Peyer's patch (tissue), 4 donors: Measurements from ENCODE around the gene DEGS1. TPM values are rescaled to one million over a fixed set of nuclear protein-coding genes. Genes with fewer than 3 reads are reported as not detected.

Experiments
- DNase-seq, 3 donors: peaks; one replicate each; pipeline ENCODE4 v3.0.0-alpha.2; 2017 to 2019
- H3K27ac ChIP-seq, 4 donors: fragments of 200-600 bp; sonication (generic); one replicate each; pipeline ENCODE4 v1.5.1; 2016 to 2019
- H3K27me3 ChIP-seq, 2 donors: fragments of 200-600 bp; sonication (generic); one replicate each; pipeline ENCODE4 v1.5.1; 2019
- H3K36me3 ChIP-seq, 3 donors: fragments of 200-600 bp; sonication (generic); one replicate each; pipeline ENCODE4 v1.5.1; 2016 to 2019
- H3K4me1 ChIP-seq, 4 donors: fragments of 200-600 bp; sonication (generic); one replicate each; pipeline ENCODE4 v1.5.1; 2016 to 2019
- H3K4me3 ChIP-seq, 4 donors: fragments of 200-600 bp; sonication (generic); 1 replicate in 3 of 4; 2 replicates in 1 of 4; pipeline ENCODE4 v1.5.1; 2016 to 2019; ENCODE audit warnings: mild to moderate bottlenecking in 1 of 4
- H3K9me3 ChIP-seq, 4 donors: fragments of 200-600 bp; sonication (generic); one replicate each; pipeline ENCODE4 v1.5.1; 2016 to 2019; ENCODE audit warnings: mild to moderate bottlenecking in 1 of 4
- CTCF ChIP-seq, 6 experiments: fragments of 450-650 bp in 4 of 6; fragments of 200-600 bp in 2 of 6; sonication (generic) in 1 of 6; IDR thresholded peaks; one replicate each; pipeline ENCODE4 v1.5.1; 2017 to 2019; ENCODE audit warnings: antibody characterized with exemption in 6 of 6, mild to moderate bottlenecking in 3 of 6, moderate library complexity in 1 of 6
- POLR2A ChIP-seq, 2 donors: fragments of 450-650 bp; IDR thresholded peaks; one replicate each; pipeline ENCODE4 v1.5.1; 2017; ENCODE audit warnings: antibody characterized with exemption in 2 of 2, mild to moderate bottlenecking in 2 of 2, moderate library complexity in 2 of 2
- total RNA-seq, 4 donors: library from RNA; depleted of rRNA; stranded (reverse); fragments of >200 nt; gene quantifications; one replicate each; pipeline ENCODE4 v1.1.0, GENCODE V29; 2016

Gene DEGS1
- total RNA-seq, 4 donors from 2014 or later, result 14.6 to 46.4 (median 20.0) TPM

GRCh38 chr1:224163311-224163710, 19.7 kb upstream of the DEGS1 start:
- Histone ChIP-seq H3K27me3 (no peaks in the 10 kb centered on the region), H3K4me1 (no peaks in the 10 kb centered on the region), H3K36me3 (peaks cover 0 to 37% (median 7%) of the 10 kb centered on the region in 3 donors), H3K4me3 (no peak overlapping the region), H3K9me3 (no peaks in the 10 kb centered on the region), H3K27ac (no peak overlapping the region)
- TF ChIP-seq POLR2A (IDR thresholded peaks at IDR 0.05) (no peak), CTCF (IDR thresholded peaks at IDR 0.05) (no peak)
- no peak for DNase-seq

GRCh38 chr1:224168859-224169380, 14.1 kb upstream of the DEGS1 start:
- no peaks in the 10 kb centered on the region for H3K27me3 ChIP-seq
- peak overlapping the region in 1 of 4 donors; percentile 48 for H3K27ac ChIP-seq
- H3K4me1 ChIP-seq, result peaks cover 0 to 12% (median 4%) of the 10 kb centered on the region in 4 donors
- H3K4me3 ChIP-seq, result no peak overlapping the region
- DNase-seq, result no peak
- TF ChIP-seq POLR2A (IDR thresholded peaks at IDR 0.05) (no peak), CTCF (IDR thresholded peaks at IDR 0.05) (no peak)
- H3K36me3 ChIP-seq, result no peaks in the 10 kb centered on the region
- no peaks in the 10 kb centered on the region for H3K9me3 ChIP-seq

- peaks cover 0 to 12% (median 4%) of the 10 kb centered on the region in 4 donors for H3K4me1 ChIP-seq
- no peak overlapping the region for H3K4me3 ChIP-seq
- no peak for TF ChIP-seq POLR2A (IDR thresholded peaks at IDR 0.05)
- TF ChIP-seq CTCF (IDR thresholded peaks at IDR 0.05), result no peak
- H3K27ac ChIP-seq, result no peak overlapping the region
- H3K36me3 ChIP-seq, result no peaks in the 10 kb centered on the region
- DNase-seq, result no peak
- H3K9me3 ChIP-seq, result no peaks in the 10 kb centered on the region
- H3K27me3 ChIP-seq, result no peaks in the 10 kb centered on the region
These were observed 13.2 kb upstream of the DEGS1 start for GRCh38 chr1:224169718-224170270.

- no peak overlapping the region for H3K4me3 ChIP-seq
- TF ChIP-seq POLR2A (IDR thresholded peaks at IDR 0.05) (no peak), CTCF (IDR thresholded peaks at IDR 0.05) (no peak)
- no peaks in the 10 kb centered on the region for H3K9me3 ChIP-seq
- H3K27ac ChIP-seq, result no peak overlapping the region
- no peaks in the 10 kb centered on the region for H3K27me3 ChIP-seq
- no peak for DNase-seq
- H3K36me3 ChIP-seq, result no peaks in the 10 kb centered on the region
- H3K4me1 ChIP-seq, result peaks cover 0 to 12% (median 4%) of the 10 kb centered on the region in 4 donors
These were observed 12.7 kb upstream of the DEGS1 start for GRCh38 chr1:224170343-224170742.

GRCh38 chr1:224170748-224171478, 12.1 kb upstream of the DEGS1 start:
- Histone ChIP-seq H3K27me3 (no peaks in the 10 kb centered on the region), H3K36me3 (no peaks in the 10 kb centered on the region), H3K27ac (no peak overlapping the region), H3K4me3 (no peak overlapping the region), H3K4me1 (peaks cover 0 to 12% (median 4%) of the 10 kb centered on the region in 4 donors), H3K9me3 (no peaks in the 10 kb centered on the region)
- peak in 5 of 6 experiments; percentile 6 to 68 (median 61) for TF ChIP-seq CTCF (IDR thresholded peaks at IDR 0.05)
- no peak for TF ChIP-seq POLR2A (IDR thresholded peaks at IDR 0.05)
- peak in 2 of 3 donors; percentile 34 to 65 for DNase-seq
